GM18951 (cell line): Measurements from ENCODE around the gene TOM1L1.

ENCODE experiments used
- POLR2A ChIP-seq: IDR thresholded peaks from 4 replicates; pipeline ENCODE4 v1.6.1; 2011; ENCODE audit warnings: mild to moderate bottlenecking; ENCODE audit not compliant: insufficient read length, insufficient read depth; ENCODE audit errors: extremely low read depth
- in situ Hi-C: fragments of 300-500 bp; cut with MboI; formaldehyde crosslinking; loops from one replicate; pipeline ENCODE4 v1.12.0; 2022; ENCODE audit warnings: low sequenced_read_pairs, mixed read lengths, inconsistent platforms; ENCODE audit not compliant: unreplicated experiment

Gene TOM1L1

DNA sequence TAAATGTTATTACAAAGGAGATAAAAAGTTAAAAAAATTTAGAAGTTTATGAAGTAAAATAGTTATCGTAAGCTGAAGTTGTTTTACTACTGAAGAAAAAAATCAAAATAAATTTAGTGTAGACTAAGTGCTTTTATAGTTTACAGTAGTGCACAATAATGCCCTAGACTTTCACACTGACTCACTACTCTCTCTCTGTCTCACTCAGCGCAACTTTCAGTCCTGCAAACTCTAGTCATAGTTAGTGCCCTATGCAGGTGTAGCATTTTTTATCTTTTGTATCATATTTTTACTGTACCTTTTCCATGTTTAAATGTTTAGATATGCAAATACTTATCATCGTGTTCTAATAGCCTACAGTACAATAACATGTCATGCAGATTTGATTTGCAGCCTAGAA is 17.7 kb upstream of the TOM1L1 start:
- TF ChIP-seq POLR2A: no peak
- in situ Hi-C loops: no loop called here

DNA sequence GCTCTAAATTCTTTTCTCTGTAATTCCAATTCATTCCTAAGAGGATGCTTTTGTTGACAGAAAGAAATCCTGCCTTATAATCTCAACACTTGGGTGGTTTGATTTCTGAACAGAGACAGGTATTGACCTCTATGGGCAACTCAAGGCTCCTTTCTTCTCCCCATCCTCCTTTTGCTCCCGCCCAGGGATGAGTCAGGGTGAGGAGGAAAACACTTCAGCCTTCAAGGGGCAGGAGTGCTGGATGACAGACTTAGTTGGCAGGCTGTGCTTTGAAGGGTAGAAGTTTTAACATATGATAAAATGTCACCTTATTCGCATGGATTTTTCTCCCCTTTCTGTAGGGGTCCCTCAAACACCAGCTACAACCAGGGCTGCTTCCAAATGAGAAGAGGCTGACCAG is 16.7 kb upstream of the TOM1L1 start:
- no peak for TF ChIP-seq POLR2A
- in situ Hi-C loops: no loop called here

DNA sequence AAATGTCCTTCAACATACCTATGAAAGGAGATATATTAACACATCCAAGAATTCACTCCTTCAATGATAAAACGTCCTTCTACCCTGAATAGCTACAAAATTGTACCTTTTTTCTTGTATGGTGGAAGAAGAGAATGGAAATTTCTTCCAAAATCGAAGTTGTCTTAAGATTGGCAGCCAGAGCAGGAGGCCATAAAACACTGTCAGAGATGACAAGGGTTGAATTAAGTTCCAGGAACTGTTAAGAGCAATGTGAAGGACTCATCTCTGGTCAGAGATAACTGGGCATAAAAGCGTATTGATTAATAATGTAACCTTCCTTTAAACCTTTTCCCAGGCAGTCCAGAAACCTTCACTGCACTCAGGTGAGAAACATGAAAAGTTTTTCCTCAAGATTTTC is 12.9 kb upstream of the TOM1L1 start:
- in situ Hi-C loops: no loop called here
- TF ChIP-seq POLR2A: no peak

DNA sequence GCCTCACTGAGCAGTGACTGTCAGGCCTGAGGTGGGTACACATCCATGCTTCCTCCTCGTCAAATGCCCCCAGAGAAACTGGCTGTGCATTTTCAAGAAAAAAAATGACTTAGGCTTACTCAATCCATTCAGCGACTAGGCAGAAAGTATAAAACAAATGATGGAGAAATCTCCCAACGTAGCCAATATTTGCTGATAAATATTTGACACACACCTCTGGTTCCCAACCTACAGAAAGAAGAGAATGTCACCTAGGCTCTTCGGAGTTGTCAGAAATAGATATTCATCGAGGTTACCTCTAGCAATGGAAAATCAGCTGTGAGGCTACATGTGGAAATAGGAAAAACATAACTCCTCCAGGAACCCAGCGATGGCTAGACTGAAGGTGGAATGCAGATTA is 12.4 kb upstream of the TOM1L1 start:
- in situ Hi-C loops: no loop called here
- TF ChIP-seq POLR2A: no peak

DNA sequence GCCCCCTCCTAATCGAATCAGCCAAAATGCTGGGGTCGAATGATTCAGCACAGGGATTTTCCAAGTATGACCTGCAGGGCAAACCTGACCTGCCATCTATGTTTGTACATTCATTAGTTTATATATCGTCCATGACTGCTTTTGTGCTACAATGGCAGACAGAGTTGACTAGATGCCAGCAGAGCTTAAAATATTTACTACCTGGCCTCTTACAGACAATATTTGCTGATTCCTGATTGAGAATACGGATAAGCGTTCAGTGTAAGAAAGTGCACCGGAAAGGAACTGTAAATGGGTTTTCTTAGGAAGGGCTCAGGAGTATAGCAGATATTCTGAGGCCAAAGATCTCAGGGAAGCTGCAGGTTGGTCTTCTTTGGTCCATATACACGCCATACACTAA is 11.7 kb upstream of the TOM1L1 start:
- in situ Hi-C loops: no loop called here
- no peak for TF ChIP-seq POLR2A

DNA sequence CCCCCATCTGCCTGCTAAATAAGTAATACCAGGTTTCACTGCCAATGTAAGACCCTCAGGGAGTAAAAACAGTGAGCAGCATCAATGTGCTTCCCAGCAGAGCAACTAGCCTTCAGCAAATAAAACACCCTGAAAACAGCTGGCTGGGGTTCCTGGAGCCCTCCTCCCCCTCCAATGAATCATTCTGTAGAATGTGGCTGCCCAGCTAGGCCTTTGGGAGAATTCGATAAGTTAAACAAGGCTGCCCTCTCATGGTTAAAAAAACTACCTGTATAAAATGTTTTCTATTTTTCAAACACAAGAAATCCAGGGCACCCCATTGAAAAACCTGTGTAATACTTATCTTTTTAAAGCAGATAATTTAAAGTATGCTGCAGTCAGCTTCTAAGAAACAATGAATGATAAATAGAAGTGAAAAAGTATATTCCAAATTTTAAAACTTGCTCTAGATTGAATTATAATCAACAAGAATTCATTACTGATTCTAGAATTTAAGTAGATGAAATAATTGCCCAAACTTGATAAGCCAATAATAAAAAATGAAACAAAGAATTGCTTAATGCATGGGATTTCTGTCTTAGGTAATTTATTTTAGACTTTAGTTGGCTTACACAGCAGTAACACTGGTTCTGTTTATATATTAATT is 9.4 kb upstream of the TOM1L1 start:
- in situ Hi-C loops: no loop called here
- no peak for TF ChIP-seq POLR2A

DNA sequence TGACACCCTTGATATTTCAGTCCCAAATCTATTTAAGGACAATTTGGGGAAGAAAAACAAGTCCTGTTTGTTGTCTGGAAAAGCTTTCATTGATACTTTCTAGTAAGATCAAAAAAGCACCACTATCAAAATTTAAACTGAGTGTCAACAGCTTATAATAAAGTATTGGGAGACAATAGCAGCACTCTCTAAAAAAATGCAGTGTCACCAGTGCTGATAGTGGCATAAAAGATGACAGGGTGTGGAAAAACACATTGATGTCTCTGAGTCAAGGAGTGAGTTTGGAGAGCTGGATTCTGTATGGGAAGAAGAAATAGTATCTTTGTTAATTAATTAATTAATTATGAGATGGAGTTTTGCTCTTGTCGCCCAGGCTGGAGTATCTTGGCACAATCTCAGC is 8.3 kb upstream of the TOM1L1 start:
- in situ Hi-C loops: no loop called here
- TF ChIP-seq POLR2A: no peak

DNA sequence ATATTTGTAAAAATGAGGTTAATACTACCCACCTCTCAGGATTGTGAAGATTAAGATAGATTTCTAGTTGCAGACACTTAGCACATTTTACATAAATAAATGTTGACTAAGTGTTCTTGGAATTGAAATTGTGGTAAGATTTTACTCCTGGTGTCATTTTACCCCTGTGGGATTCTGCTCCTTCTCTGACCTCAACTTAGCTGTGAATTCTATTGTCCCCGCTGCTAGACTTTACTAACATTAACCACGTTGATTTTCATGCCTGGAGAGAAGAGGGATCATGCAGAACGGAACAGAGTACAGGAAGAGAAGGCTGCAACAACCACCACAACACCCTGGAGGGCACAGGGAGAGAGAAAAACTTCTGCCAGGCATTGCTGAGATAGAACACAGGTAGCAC is 2.1 kb upstream of the TOM1L1 start:
- no peak for TF ChIP-seq POLR2A
- in situ Hi-C loops: no loop called here

DNA sequence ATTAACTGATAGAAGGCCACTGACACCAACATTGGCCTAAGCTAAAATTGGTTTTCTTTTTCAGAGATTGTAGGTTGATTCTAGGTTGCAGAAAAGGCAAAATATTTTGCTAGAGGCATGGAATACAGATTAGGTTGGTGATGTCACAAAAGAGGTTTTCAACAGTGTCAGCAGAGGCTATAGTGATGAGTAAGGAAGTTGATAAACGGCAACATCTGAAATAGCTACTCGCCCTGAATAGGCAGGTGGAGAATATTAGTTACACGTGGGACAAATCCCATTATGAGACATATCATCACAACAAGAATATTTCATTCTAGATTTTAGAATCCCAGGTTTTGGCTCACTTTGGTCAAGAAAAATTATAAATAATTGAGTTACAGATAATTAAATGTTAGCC is 1.5 kb upstream of the TOM1L1 start:
- TF ChIP-seq POLR2A: no peak
- in situ Hi-C loops: no loop called here

DNA sequence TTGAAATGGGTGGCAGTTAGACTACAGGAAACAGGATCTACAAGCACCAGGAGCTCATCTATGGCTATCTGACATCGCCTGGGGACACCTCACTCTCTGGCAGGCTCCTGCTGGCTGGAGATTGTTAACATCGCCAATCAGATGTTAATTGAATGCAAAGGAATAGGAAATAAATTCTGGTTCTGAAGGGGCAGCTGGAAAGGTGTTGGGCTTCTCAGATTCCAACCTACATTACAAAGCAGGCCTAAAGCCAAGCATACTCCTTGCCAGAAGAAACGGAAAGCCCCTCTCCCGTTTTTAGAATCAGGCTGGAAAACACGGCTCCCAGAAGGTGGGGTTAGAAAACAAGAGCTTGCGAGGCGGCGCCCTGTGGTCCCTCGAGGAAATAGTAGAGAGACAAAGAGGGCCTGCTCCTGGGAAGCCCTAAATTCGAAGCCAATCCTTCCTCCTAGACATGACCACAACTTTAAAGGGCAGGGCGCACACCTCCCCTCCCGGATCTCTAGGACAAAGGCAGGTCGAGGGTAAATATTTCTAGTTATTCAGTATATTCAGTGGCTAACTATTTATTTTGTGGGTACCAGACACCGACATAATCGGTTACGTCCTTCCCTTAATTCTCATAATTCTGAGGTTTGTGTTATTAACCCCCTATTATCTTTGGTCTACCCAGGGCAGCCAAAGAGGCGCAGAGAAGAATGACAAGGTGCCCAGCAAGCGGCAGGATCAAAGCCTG is 763 bp upstream of the TOM1L1 start:
- in situ Hi-C loops: no loop called here
- no peak for TF ChIP-seq POLR2A

DNA sequence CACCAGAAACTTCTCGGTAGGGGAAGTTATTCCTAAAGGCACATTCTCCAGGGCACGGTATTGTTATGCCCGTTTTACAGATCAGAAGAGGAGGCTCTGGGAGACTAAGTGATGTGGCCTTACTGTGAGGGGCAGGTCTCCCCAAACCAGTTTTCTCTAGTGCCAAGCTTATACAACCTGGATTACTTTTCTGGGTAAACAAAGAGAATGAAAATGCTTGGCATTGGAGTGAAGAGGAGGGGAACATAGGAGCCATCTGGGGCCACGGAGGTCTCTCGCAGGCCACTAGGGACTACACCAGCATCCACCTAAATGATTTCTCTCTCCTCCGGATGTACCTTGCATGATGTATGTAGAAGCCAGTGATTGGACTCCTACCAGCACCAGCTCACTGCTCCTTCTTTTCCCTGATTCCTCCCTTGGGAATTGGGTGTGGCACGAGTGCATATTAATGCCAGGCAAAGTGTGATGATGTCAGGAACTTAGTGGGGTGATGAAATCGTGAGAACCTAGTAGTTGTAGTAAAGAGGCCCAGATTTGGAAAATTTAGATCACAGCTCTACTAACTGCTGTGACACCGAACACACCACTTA is 674 bp downstream of the TOM1L1 start:
- in situ Hi-C loops: no loop called here
- TF ChIP-seq POLR2A: no peak

DNA sequence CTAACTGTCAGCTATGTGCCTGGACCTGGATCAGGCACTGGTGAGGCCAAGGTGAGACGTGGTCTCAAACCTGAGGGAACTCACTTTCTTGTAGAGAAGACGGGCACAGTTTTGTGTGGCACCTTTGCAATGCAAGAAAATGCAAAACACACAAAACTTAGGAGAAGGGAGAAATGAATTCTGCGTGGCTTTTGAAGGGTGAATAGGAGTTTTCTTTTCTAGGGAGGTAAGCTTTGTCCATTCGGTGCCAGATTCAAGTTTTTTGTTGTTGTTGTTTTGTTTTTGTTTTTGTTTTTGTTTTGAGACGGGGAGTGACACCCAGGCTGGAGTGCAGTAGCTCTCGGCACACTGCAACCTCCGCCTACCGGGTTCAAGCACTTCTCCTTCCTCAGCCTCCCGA is 1.4 kb downstream of the TOM1L1 start:
- TF ChIP-seq POLR2A: no peak
- in situ Hi-C loops: no loop called here

DNA sequence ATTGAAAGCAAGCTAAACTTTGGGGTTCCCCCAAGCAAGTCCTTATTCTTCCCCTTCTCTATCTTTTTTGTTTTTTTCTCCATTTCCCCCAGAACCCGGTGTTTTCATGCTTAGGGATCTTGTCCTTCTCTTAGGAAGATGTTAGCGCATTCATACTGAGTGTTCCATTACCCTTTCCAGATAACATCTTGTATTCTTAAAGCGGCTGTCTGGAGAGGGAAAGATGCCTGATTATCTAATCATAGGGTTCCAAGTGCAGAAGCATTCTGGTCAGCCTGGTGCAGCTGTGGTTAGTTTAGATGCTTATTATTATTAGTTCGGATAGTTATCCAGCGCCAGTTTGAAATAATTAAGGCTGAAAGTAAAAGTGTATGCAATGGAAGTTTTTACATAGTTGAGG is 2.0 kb downstream of the TOM1L1 start:
- in situ Hi-C loops: no loop called here
- no peak for TF ChIP-seq POLR2A

DNA sequence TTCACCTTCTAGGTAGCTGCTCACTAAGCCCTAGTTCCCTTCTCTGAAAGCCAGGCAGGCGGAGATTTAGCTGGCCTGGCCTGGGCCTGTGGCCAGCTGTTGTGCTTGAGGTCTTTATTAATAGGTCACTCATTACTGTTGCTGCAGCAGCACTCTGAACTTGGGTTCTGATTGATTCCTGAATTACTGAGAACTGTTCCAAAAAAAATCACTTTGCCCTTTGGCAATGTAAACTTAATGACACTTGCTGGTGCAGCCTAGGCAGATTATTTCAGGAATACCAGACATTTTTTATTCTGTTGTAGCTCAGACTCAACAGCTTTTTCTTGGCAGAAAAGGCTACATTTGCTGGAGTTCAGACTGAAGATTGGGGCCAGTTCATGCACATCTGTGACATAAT is 2.7 kb downstream of the TOM1L1 start:
- TF ChIP-seq POLR2A: no peak
- in situ Hi-C loops: no loop called here
